HEK293 (cell line): Measurements from ENCODE around the gene TTC22.

ENCODE experiments used
- CTCF ChIP-seq: fragments of 450-650 bp; formaldehyde crosslinking; IDR thresholded peaks from 2 replicates; pipeline ENCODE4 v1.5.1; 2016; ENCODE audit warnings: missing biosample characterization, missing genetic modification characterization
- HOXC10 ChIP-seq: sonication (generic); formaldehyde crosslinking; IDR thresholded peaks from 2 replicates; pipeline ENCODE4 v1.8.1; 2023; ENCODE audit warnings: mild to moderate bottlenecking, missing genetic modification reagents
- SALL2 ChIP-seq: fragments of 450-650 bp; formaldehyde crosslinking; IDR thresholded peaks from 2 replicates; pipeline ENCODE4 v1.5.0; 2017; ENCODE audit warnings: missing biosample characterization, mild to moderate bottlenecking, missing genetic modification characterization, borderline replicate concordance
- ZBTB26 ChIP-seq: fragments of 450-650 bp; formaldehyde crosslinking; optimal IDR thresholded peaks from 2 replicates; pipeline ENCODE3; 2016; ENCODE audit warnings: missing biosample characterization, mild to moderate bottlenecking, missing genetic modification characterization
- ZNF654 ChIP-seq: fragments of 450-650 bp; formaldehyde crosslinking; IDR thresholded peaks from 2 replicates; pipeline ENCODE4 v1.5.1; 2016; ENCODE audit warnings: low read depth, missing biosample characterization, missing genetic modification characterization
- ZSCAN30 ChIP-seq: fragments of 450-650 bp; IDR thresholded peaks from 2 replicates; pipeline ENCODE4 v1.5.1; 2018; ENCODE audit warnings: missing biosample characterization, mild to moderate bottlenecking, missing genetic modification characterization, moderate library complexity

GRCh38 chr1:54805981-54806381 lies 4.9 kb upstream of the TTC22 start:
- no peak for TF ChIP-seq HOXC10 (CRISPR knock-in tag)
- no peak for TF ChIP-seq CTCF (tag by site-specific recombination)
- no peak for TF ChIP-seq ZSCAN30 (tag by site-specific recombination)
- no peak for TF ChIP-seq SALL2 (tag by site-specific recombination)
- no peak for TF ChIP-seq ZNF654 (tag by site-specific recombination)
- TF ChIP-seq ZBTB26, result no peak
